Uterus (tissue), 2 donors: ENCODE results near the gene UBE3A.

Source experiments
- CTCF ChIP-seq, 4 experiments: fragments of 200-600 bp in 2 of 4; fragments of 450-650 bp in 2 of 4; sonication (generic) in 2 of 4; IDR thresholded peaks; one replicate each; pipeline ENCODE4 v1.5.1; 2016 to 2019; ENCODE audit warnings: antibody characterized with exemption in 4 of 4, mild to moderate bottlenecking in 2 of 4, moderate library complexity in 1 of 4
- POLR2A ChIP-seq, 2 donors: fragments of 450-650 bp; IDR thresholded peaks; one replicate each; pipeline ENCODE4 v1.6.1; 2016; ENCODE audit warnings: antibody characterized with exemption in 2 of 2, mild to moderate bottlenecking in 1 of 2, moderate library complexity in 1 of 2

DNA sequence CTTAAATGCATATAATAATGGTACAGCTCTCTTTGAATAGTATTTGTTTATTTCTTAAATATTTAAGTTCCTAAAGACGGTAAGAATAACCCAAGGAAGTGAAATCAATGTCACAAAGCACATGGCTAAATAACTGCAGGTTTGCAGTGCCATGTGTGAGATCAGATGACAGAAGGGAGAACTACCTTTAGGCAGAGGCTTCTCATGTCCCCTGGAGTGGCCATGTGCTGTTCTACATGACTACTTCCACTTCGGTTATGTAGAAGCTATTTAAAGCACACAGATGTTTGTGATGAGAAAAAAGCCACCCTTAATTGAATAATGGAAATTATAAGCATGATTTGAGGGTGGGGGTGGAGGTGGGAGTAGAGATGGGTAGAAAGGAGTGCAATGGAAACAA lies 109.1 kb downstream of the UBE3A start:
- TF ChIP-seq CTCF (IDR thresholded peaks at IDR 0.05) (no peak), POLR2A (IDR thresholded peaks at IDR 0.05) (no peak)
